HG02798 (cell line): Measurements from ENCODE around the gene ESYT2.
"Not testable (repeated sequence)": the region's sequence is repeated elsewhere in the genome, so short reads cannot be mapped to it uniquely, and the experiment has no call there.

Source experiments
- ATAC-seq: cut with Tn5 transposase; IDR thresholded peaks from one replicate; pipeline ENCODE4 v1.9.1; 2021; ENCODE audit warnings: mild to moderate bottlenecking; ENCODE audit not compliant: unreplicated experiment, poor library complexity

Gene ESYT2

GRCh38 chr7:158829342-158830210, at the start of gene ESYT2:
Gene ESYT2, minus strand, starts transcription at chr7:158829509. Its CDS starts 91 bp downstream, at chr7:158829418.
- peak; percentile 86 for ATAC-seq

- not testable (repeated sequence) for ATAC-seq
Observed at GRCh38 chr7:158878151-158879079, 49.1 kb upstream of the ESYT2 start.

GRCh38 chr7:158876984-158877383, 47.7 kb upstream of the ESYT2 start:
- ATAC-seq = no peak

GRCh38 chr7:158869876-158870275, 40.6 kb upstream of the ESYT2 start:
- ATAC-seq = no peak

GRCh38 chr7:158868764-158869410, 39.6 kb upstream of the ESYT2 start:
- ATAC-seq = no peak

GRCh38 chr7:158867214-158867984, 38.1 kb upstream of the ESYT2 start:
- no peak for ATAC-seq

- no peak for ATAC-seq
Observed at GRCh38 chr7:158865977-158866376, 36.7 kb upstream of the ESYT2 start.

GRCh38 chr7:158865462-158865922, 36.2 kb upstream of the ESYT2 start:
- no peak for ATAC-seq

GRCh38 chr7:158864833-158865232, 35.5 kb upstream of the ESYT2 start:
- ATAC-seq = no peak

GRCh38 chr7:158864507-158864820, 35.2 kb upstream of the ESYT2 start:
- no peak for ATAC-seq

- ATAC-seq = peak; percentile 29
Observed at GRCh38 chr7:158863611-158864506, 34.5 kb upstream of the ESYT2 start.

GRCh38 chr7:158862985-158863610, 33.8 kb upstream of the ESYT2 start:
- peak; percentile 69 for ATAC-seq

GRCh38 chr7:158861936-158862704, 32.8 kb upstream of the ESYT2 start:
- ATAC-seq = no peak

- ATAC-seq = no peak
Observed at GRCh38 chr7:158861004-158861787, 31.9 kb upstream of the ESYT2 start.

- ATAC-seq = no peak
Observed at GRCh38 chr7:158860394-158860793, 31.1 kb upstream of the ESYT2 start.

- no peak for ATAC-seq
Observed at GRCh38 chr7:158858592-158859503, 29.5 kb upstream of the ESYT2 start.
